ENCODE data around the gene WNT7B. TPM values are rescaled to one million over a fixed set of nuclear protein-coding genes. Genes with fewer than 3 reads are reported as not detected.

The WNT7B gene
- total and polyA plus RNA-seq, 8 donors: 0.16 to 1.3 (median 0.71) TPM

GRCh38 chr22:45876136-45877035, 100.6 kb downstream of the WNT7B start:
- no peak overlapping the region for H3K27ac ChIP-seq
- 82 to 86% methylated on average over 26 of the region's 26 CpGs for WGBS, 2 donors
- FAIRE-seq: no peak

GRCh38 chr22:45872659-45873263, 104.2 kb downstream of the WNT7B start:
- Histone ChIP-seq H3K4me1 (no peaks in the 10 kb centered on the region), H3K4me3 (no peak overlapping the region), H3K27ac (no peak overlapping the region), H3K36me3 (no peaks in the 10 kb centered on the region), H3K9me3 (no peaks in the 10 kb centered on the region), H3K27me3 (no peaks in the 10 kb centered on the region)
- FAIRE-seq (no peak), DNase-seq (no peak), ATAC-seq (no peak)
- 82 to 94% methylated on average over 3 of the region's 3 CpGs for WGBS, 2 donors
- intact Hi-C loops (cut with DNase I): no loop called here
- no peak for TF ChIP-seq CTCF (IDR thresholded peaks at IDR 0.05)

More at GRCh38 chr22:45876136-45877035, 100.6 kb downstream of the WNT7B start:
- Histone ChIP-seq H3K4me1 (no peaks in the 10 kb centered on the region), H3K36me3 (no peaks in the 10 kb centered on the region), H3K4me3 (no peak overlapping the region), H3K9me3 (no peaks in the 10 kb centered on the region), H3K27me3 (no peaks in the 10 kb centered on the region)
- intact Hi-C loops (cut with DNase I): no loop called here
- DNase-seq (peak in 3 of 6 donors; percentile 1 to 39 (median 6)), ATAC-seq (no peak)
- no peak for TF ChIP-seq CTCF (IDR thresholded peaks at IDR 0.05)

- intact Hi-C loops (cut with DNase I): no loop called here
- H3K27me3 ChIP-seq: no peaks in the 10 kb centered on the region
- DNase-seq: no peak
- H3K9me3 ChIP-seq: no peaks in the 10 kb centered on the region
- no peaks in the 10 kb centered on the region for H3K36me3 ChIP-seq
- no peak for ATAC-seq
- no peak overlapping the region for H3K27ac ChIP-seq
- no peak for TF ChIP-seq CTCF (IDR thresholded peaks at IDR 0.05)
- WGBS, 2 donors: 95 to 98% methylated on average over 6 of the region's 6 CpGs
- H3K4me1 ChIP-seq: no peaks in the 10 kb centered on the region
- H3K4me3 ChIP-seq: no peak overlapping the region
- no peak for FAIRE-seq
Measured at GRCh38 chr22:45871721-45872120, 105.2 kb downstream of the WNT7B start.

Other genes starting within 250 kb of the WNT7B start
- 10 to 100 TPM; 13.8 to 24.5 (median 16.2) TPM for gene PPARA, start 173.4 kb upstream of the WNT7B start, total RNA-seq
- 1 to 10 TPM; 4.1 to 6.1 TPM for gene PPARA, start 173.4 kb upstream of the WNT7B start, polyA plus RNA-seq

All from pancreas (tissue), 10 donors.